ENCODE results near the gene RIC1.
"Not testable (repeated sequence)": the region's sequence is repeated elsewhere in the genome, so short reads cannot be mapped to it uniquely, and the experiment has no call there.

Gene RIC1

DNA sequence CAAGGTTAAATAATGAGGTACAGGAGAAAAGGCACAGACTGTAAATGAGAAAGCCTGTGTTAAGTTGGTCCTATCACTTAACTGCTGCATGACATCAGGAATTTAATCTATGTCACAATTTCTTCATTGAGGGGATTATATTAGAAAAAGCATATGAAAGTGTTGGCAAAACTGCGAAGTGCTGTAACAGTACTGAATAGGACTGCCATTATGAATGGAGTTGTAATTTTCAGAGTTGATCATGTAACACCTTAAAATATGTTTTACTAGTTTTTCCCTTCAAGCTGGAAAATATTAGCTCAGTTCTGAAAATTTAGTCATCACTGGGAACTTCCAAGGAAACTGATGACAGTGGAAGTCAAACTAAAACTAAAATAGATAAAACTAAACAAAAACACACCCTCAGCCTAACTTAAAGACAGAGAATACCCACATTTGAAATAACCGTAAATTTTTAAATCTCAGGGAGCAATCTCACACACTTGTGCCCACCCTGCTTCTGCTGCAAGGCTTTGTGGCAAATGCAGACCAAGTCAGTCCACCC, 158.9 kb downstream of the RIC1 start:
- no peak for DNase-seq (ENCODE audit: low read depth in 2 of 2)

DNA sequence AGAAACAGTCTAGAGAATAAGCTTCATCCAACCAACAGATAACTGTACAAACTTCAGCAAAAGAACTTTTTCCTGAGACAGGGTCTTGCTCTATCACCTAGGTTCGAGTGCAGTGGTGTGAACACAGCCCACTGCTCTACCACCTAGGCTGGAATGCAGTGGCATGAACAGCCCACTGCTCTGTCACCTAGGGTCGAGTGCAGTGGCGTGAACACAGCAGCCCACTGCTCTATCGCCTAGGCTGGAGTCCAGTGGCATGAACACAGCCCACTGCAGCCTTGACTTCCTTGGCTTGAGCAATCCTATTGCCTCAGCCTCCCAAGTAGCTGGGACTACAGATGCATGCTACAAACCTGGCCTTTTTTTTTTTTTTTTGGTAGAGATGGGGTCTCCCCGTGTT, 160.6 kb downstream of the RIC1 start:
- DNase-seq (ENCODE audit: low read depth in 2 of 2), result no peak

DNA sequence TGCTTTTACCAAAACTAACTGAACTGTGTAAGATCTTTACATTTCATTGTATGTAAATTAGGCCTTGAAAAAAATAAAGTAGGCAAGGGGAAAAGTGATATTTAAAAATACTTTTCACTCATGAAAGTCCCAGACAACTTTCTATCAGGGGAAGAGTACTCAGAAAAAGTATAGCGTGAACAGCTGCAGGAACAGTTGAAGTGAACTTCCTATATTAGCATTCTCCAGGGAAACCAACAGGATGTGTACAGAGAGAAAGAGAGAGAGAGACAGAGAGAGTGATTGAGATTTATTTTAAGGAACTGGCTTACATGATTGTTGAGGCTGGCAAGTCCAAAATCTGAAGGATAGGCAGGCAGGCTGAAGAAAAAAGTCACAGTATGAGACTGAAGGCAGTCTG, 162.0 kb downstream of the RIC1 start:
- no peak for DNase-seq (ENCODE audit: low read depth in 2 of 2)

DNA sequence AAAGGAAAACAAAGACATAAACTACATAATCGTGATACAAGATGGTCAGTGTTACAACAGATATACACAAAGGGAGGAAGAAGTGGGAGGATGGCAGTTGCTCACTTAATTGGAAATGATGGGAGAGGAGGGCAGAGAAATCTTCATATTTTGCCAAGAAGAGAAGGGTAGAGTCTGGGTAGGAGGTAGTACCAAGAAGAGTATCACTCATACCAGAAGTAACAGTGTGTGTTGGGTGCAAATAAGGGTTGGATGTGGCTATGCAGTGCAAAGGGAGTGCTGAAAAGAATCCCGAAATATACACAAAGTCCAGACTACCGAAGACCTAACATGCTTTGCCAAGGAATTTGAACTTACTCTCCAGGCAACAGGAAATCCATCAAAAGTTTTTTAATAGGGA, 163.0 kb downstream of the RIC1 start:
- DNase-seq (ENCODE audit: low read depth in 2 of 2), result no peak

DNA sequence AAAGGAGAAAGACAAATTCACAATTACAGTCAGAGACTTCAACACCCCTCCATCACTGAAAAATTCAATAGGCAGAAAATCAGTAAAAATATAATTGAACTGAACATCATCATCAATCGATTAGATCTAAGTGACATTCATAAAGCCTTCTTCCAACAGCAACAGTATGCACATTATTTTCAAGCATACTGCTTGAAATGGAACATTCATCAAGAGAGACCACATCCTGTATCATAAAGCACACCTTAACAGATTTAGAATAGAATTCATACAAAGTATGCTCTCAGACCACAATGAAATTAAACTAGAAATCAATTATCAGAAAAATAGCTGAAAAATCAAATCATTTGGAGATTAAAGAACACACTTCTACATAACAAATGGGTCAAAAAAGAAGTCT, 164.9 kb downstream of the RIC1 start:
- DNase-seq (ENCODE audit: low read depth in 2 of 2), result no peak

DNA sequence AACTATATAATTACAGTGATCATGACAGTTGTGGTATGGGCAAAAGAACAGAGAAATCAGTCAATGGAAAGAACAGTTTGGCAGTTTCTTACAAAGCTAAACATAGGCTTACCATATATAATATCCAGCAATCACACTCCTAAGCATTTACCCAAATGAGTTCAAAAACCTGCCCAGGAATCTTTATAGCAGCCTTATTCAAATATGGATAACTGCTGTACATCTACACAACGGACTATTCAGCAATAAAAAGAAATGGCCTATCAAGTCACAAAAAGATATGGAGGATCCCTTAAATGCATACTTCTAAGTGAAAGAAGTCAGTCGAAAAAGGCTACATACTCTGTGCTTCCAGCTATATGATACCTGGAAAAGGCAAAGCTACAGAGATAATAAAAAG, 167.4 kb downstream of the RIC1 start:
- DNase-seq (ENCODE audit: low read depth in 2 of 2), result no peak

DNA sequence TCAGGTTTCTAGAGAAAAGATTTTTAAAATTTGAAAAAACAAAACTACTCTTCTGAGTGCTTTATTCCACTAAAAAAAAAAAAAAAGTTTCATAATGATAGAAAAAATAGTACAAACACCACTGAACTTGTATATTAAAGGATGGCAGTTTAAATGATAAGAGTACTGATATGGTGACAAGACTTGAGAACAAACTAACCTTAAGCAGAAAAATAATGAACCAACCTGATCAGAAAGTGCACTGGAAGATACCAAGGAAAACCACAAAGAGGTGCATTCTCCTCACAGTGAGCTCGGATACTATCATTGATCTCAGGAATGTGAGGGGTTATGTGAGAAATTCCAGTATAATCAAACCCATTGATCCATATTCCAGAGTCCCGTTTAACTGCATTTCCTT, 169.7 kb downstream of the RIC1 start:
- no peak for DNase-seq (ENCODE audit: low read depth in 2 of 2)

DNA sequence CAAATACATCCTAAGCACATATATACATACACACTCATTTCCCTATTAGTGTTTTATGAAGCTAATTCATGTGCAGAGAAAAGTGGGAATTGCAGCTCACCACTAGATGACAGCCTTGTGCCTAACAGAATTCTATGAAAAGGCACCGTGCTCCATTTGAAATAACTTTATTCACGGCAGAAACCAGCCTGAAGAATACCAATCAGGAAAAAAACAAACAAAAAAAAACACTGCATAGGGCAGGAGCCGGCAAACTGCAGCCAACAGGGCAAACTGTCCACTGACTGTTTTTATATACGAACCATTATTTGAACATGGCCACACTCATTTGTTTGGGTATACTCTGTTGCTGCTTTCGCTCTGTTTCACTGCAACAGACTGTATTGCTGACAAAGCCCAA, 170.4 kb downstream of the RIC1 start:
- DNase-seq (ENCODE audit: low read depth in 2 of 2), result no peak

DNA sequence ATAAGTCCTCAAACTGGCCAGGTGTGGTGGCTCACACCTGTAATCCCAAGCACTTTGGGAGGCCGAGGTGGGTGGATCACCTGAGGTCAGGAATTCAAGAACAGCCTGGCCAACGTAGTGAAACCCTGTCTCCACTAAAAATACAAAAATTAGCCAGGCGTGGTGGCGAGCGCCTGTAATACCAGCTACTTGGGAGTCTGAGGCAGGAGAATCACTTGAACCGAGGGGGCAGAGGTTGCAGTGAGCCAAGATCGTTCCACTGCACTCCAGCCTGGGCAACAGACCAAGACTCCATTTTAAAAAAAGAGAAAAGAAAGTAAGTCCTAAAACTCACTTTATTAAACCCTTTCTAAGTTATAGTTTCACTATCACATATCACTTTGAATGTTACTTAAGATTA, 171.5 kb downstream of the RIC1 start:
- not testable (repeated sequence) for DNase-seq (ENCODE audit: low read depth in 2 of 2)

DNA sequence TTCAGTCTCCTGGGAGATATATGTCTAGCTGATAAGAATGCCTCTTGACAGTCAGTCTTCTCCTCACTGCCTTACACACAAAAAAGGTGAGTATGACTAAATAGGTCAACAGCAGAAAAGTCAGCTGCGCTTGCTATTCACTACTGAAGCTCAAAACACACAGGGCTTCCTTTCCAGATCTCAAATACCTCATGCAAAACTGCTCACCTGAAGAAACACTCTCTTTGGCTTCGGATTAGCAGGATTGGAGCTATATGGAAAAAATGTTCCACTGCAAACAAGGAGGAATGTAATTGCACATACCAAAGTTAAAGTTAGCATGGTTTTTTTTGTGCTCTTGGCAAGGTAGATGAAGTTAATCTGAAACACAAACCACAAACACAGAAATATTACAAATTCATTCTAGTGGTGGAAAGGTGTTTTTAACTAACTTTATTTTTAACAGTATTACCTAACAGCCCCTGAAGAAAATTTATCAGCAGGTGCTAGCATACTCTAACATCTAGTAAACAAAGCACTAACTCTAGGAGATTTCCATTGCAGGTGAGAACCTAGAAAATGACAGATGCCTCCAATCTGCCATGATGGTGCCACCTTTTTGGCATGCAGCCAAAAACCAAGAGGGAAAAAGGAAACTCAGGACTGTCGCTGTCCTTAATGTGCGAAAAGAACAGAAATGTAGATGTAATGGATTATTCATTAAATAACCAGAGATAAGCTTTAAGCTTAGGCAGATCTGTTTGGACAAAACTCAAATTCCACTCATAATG, 172.2 kb downstream of the RIC1 start:
- no peak for DNase-seq (ENCODE audit: low read depth in 2 of 2)

DNA sequence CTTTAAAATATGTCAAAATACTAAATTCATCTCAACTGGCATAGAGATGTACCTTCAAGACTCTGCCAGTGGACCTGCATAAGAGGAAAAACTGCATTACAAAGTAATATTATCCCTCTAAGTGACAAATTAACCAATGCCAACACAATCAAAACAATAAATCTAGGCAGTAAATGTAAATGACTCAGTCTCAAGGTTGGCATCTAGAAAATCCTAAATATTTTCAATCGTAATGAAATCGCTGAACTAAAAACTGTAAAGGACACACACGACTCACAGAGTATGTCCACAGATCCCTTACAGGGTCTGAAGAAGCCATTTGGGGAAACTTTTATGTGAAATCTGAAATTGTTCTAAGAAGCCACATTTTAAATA, 172.8 kb downstream of the RIC1 start:
- no peak for DNase-seq (ENCODE audit: low read depth in 2 of 2)

DNA sequence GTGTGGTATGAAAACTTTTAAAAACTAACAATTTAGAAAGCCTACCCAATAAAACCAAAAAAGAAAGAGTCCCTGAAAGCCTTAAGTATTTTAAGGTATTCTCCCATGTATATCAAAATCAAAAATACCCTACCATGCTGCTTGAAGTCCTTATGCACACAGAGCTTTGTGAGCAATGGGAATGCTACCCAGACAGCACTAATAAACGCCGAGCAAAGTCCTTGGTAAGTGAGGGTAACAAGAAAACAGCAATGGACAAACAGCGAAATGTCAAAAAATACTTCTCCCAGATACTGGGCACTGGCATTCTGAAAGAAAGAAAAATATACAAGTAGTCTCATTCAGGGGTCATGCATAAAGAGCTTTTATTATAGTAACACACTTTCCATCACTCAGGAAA, 176.6 kb downstream of the RIC1 start:
- DNase-seq (ENCODE audit: low read depth in 2 of 2), result no peak

DNA sequence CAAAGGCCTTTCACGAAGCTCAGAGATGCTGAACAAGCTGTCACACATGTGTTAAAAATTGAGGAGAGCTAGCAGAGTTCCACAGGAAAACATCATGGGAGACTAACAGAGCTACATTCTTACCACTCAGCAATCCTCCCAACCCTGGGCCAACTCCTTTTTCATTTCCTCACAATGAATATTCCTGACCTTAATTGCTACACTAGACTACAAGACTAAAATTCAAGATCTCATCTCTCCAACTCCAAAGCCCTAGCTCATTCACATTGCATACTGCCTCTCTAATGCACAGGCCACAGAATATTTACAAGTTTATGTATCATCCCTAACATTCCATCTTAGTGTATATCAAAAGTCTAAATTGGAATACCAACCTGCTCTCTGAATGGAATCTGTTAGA, 182.8 kb downstream of the RIC1 start:
- no peak for DNase-seq (ENCODE audit: low read depth in 2 of 2)

DNA sequence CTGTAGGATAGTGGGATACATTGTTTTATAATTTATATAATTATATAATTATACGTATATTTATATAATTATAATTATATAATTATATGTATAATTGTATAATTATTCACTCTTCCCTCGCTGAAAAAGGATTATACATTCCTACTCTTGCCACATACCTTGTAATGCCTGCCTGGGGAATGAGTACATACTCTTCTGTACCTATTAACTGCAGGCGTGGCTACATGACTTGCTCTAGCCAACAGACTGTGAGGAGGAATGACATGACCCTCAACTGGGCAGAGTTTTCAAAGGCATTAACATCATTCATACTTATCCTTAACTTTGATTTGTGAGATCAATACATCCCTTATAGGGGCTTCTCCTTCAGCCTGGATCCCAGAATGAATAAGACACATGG, 184.9 kb downstream of the RIC1 start:
- DNase-seq (ENCODE audit: low read depth in 2 of 2), result no peak

DNA sequence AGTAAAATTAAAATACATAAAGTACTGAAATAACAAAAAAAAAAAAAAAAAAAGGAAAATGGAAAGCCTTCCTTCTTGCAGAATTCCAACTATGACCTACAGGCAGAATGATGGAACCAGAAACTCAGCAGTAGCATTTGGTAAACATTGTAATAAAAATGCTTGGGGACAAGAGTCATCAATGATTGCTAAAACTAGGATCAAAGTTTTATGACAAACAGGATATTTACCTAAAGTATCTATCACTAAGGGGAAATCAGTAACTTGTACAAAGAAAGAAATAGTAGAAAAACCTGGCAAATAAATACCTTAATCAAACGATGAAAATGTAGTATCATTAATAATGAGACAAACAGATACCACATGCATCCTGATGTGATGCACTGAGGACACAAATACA, 186.6 kb downstream of the RIC1 start:
- DNase-seq (ENCODE audit: low read depth in 2 of 2), result no peak

DNA sequence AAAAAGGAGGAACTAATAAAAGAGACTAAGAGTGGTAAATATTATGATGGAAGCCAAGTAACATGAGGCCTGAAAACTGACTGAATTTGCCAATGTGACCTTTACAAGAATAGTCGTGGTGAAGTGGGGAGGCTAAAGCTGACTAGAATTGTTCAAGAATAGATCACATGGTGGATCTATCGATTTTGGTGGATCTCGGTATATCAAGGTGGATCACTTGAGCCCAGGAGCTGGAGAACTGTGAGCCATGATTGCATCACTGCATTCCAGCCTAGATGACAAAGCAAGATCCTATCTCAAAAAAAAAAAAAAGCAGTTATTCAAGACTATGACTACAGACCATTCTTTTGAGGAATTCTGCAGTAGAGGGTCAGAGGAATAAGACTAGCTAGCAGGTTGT, 189.0 kb downstream of the RIC1 start:
- no peak for DNase-seq (ENCODE audit: low read depth in 2 of 2)

DNA sequence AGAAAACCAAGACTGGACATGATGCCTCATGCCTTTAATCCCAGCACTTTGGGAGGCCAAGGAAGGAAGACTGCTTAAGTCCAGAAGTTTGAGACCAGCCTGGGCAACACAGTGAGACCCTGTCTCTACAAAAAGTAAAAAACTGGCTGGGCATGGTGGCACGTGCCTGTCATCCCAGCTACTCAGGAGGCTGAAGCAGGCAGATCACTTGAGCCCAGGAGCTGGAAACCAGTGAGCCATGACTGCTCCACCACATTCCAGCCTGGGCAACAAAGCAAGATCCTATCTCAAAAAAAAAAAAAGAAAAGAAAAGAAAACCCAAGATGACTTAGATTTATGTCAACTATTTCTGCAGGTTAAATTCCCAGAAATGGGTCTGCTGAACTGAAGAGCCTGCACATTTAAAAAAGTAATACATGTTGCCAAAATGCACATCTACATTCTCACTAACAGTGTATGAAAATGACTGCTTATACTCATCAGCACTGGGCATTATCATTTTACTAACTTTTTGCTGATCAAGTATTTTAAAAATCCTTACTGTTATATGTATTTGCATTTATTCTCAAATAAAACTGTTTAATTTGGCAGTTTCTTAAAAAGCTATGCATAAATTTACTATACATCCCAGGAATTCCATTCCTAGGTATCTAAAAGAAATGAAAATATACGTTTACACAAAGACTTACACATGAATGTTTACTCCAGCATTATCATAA, 189.7 kb downstream of the RIC1 start:
- no peak for DNase-seq (ENCODE audit: low read depth in 2 of 2)

DNA sequence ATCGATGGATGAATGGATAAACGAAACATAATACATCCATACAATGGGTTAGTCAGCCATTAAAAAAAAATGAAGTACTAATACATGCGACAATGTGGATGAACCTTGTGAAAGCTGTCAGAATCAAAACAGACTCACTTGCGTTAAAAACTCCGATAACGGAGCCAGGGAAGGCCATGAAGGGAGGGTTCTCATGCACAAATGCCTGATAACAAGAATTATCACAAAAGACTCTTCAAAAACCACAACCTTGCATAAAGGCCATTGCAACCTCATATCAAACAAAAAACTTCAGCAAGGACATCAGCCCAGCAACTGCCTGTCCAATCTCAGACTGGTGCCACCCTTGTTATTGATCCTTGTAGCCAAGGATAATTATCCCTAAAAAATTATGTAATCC, 190.3 kb downstream of the RIC1 start:
- no peak for DNase-seq (ENCODE audit: low read depth in 2 of 2)

DNA sequence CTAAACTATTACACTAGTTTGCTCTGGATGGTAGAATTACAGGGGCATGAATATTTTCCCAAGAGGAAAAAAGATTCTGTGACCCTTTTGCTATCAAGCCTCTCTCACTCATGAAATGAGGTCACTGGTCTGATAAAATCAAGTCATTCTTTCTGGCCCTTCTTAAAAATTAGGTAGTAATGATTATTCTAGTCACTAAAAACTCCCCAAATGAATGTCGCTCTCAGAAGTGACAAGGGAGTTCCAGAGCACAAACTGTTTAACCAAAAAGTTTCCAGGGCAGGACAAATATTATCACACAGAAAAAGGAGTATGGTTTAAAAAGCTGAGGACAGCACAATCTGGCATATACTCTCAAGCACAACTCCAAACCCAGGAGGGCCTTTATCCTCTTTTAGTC, 191.5 kb downstream of the RIC1 start:
- no peak for DNase-seq (ENCODE audit: low read depth in 2 of 2)

DNA sequence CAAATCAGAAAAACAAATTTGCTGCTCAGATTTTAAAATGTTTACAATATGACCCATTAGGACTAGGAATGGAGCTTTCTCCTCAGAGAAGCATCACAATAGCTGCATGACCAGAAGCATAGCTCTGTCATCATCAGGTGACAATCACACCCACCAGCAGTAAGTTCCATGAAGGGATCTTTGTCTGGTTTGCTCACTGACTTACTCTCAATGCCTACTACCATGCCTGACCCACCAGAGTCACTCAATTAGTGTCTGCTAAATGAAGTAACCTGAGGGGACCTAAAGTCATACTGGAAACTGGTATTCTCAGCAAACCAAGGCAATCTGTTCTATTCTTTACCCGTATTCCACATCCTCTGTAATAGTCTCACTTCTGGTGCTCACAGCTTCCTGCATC, 196.3 kb downstream of the RIC1 start:
- DNase-seq (ENCODE audit: low read depth in 2 of 2), result no peak
